Heart left ventricle (tissue), 13 donors: ENCODE measurements around the gene DIAPH3.

Source experiments
- POLR2A ChIP-seq, 2 donors: fragments of 450-650 bp; IDR thresholded peaks; one replicate each; pipeline ENCODE4 v1.6.1; 2017; ENCODE audit warnings: antibody characterized with exemption in 2 of 2, mild to moderate bottlenecking in 2 of 2, moderate library complexity in 2 of 2
- TF ChIP-seq, protein P1 (sequence below), 12 donors: fragments of 200-600 bp; sonication (generic) in 4 of 12; IDR thresholded peaks; one replicate each; pipeline versions ENCODE4 v1.5.0 to v1.8.0; 2018 to 2022; ENCODE audit warnings: antibody characterized with exemption in 12 of 12, mild to moderate bottlenecking in 5 of 12
- donor health status: ischemic (EF 13 %, LVEDD 7.1; RV severe dilation, severe dysfunction).
- donor health status: DM: no; HTN: yes; CAD: no.
- donor health status: DM: no; HTN: no; CAD: no.
- donor health status: ischemic (EF 25% LVEDD 6.9; RV normal size, moderate dysfunction).
- donor health status: ischemic (EF 25% LVEDD 5.7; RV mildly dilated, moderate dysfunction).
- donor health status: ischemic (EF 35%, LVEDD 5.7; RV mildly dilated, moderate dysfunction).
- donor health status: nonischemic (EF 11% LVEDD 7.7; RV severe dilation, severe dysfunction).
- donor health status: DM: yes; HTN: yes; CAD: no.
- donor health status: PGD.
- donor health status: ischemic (EF 29% LVEDD 5.4; RV normal size, mild dysfunction).
- donor health status: nonischemic (EF 23%, LVEDD 6.1; RV moderate dilation, normal function).

DNA sequence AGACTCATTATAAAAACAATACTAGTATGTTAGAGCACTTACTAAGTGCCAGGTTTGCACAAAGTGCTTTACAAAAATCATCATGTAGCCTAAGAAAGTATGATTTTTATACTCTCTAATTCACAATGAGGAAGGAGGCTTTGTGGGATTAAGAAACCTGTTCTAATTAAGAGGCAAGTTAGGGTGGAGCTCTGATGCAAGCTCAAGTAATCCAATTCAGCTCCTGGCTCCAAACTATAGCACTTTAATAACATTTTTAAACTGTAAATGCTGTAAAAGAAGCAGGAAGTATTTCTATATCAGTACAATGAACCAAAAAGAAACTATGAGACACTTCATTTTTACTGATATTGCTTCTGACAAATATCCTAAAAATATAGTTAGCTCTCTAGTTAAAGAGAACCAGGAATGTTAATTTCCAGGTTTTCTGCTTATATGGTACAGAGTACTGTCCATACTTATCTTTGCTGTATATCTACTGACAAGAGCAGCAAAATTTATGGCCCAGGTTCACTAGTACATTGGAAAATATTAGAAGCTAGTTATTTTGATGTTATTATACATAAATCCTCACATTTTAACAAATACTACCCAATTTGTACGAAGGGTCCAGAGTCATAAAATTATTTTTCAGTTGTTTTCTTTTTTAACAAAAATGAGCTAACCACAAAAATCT, 482.0 kb downstream of the DIAPH3 start:
- TF ChIP-seq, protein P1, sequence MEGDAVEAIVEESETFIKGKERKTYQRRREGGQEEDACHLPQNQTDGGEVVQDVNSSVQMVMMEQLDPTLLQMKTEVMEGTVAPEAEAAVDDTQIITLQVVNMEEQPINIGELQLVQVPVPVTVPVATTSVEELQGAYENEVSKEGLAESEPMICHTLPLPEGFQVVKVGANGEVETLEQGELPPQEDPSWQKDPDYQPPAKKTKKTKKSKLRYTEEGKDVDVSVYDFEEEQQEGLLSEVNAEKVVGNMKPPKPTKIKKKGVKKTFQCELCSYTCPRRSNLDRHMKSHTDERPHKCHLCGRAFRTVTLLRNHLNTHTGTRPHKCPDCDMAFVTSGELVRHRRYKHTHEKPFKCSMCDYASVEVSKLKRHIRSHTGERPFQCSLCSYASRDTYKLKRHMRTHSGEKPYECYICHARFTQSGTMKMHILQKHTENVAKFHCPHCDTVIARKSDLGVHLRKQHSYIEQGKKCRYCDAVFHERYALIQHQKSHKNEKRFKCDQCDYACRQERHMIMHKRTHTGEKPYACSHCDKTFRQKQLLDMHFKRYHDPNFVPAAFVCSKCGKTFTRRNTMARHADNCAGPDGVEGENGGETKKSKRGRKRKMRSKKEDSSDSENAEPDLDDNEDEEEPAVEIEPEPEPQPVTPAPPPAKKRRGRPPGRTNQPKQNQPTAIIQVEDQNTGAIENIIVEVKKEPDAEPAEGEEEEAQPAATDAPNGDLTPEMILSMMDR (IDR thresholded peaks at IDR 0.05) = no peak
- no peak for TF ChIP-seq POLR2A (IDR thresholded peaks at IDR 0.05)
